Ishikawa (cell line): ENCODE data around the gene DNAJC5.

Experiments
- CEBPB ChIP-seq: IDR thresholded peaks from 2 replicates; pipeline ENCODE4 v1.6.1; 2012
- CREB1 ChIP-seq: IDR thresholded peaks from 2 replicates; pipeline ENCODE4 v1.6.1; 2012; ENCODE audit warnings: low read depth
- EGR1 ChIP-seq: IDR thresholded peaks from 2 replicates; pipeline ENCODE4 v1.6.1; 2012
- EP300 ChIP-seq: IDR thresholded peaks from 2 replicates; pipeline ENCODE4 v1.6.1; 2012; ENCODE audit warnings: borderline replicate concordance
- NFIC ChIP-seq: IDR thresholded peaks from 2 replicates; pipeline ENCODE4 v1.6.1; 2012
- RAD21 ChIP-seq: IDR thresholded peaks from 2 replicates; pipeline ENCODE4 v1.6.1; 2012; ENCODE audit warnings: low read depth
- TAF1 ChIP-seq: IDR thresholded peaks from 2 replicates; pipeline ENCODE4 v1.6.1; 2012; ENCODE audit warnings: low read depth, mild to moderate bottlenecking
- TEAD4 ChIP-seq: IDR thresholded peaks from 2 replicates; pipeline ENCODE4 v1.6.1; 2012
- YY1 ChIP-seq: IDR thresholded peaks from 2 replicates; pipeline ENCODE4 v1.6.1; 2012; ENCODE audit warnings: low read depth
- TF ChIP-seq, protein P1 (sequence below): IDR thresholded peaks from 2 replicates; pipeline ENCODE4 v1.6.1; 2012; ENCODE audit warnings: low read depth, mild to moderate bottlenecking
- TF ChIP-seq, protein P2 (sequence below): IDR thresholded peaks from 2 replicates; pipeline ENCODE4 v1.6.1; 2012

- TF ChIP-seq TAF1 (no peak), CEBPB (no peak), EP300 (no peak), EGR1 (no peak), TEAD4 (no peak), RAD21 (no peak), YY1 (no peak), NFIC (no peak), CREB1 (no peak)
- TF ChIP-seq, protein P1, sequence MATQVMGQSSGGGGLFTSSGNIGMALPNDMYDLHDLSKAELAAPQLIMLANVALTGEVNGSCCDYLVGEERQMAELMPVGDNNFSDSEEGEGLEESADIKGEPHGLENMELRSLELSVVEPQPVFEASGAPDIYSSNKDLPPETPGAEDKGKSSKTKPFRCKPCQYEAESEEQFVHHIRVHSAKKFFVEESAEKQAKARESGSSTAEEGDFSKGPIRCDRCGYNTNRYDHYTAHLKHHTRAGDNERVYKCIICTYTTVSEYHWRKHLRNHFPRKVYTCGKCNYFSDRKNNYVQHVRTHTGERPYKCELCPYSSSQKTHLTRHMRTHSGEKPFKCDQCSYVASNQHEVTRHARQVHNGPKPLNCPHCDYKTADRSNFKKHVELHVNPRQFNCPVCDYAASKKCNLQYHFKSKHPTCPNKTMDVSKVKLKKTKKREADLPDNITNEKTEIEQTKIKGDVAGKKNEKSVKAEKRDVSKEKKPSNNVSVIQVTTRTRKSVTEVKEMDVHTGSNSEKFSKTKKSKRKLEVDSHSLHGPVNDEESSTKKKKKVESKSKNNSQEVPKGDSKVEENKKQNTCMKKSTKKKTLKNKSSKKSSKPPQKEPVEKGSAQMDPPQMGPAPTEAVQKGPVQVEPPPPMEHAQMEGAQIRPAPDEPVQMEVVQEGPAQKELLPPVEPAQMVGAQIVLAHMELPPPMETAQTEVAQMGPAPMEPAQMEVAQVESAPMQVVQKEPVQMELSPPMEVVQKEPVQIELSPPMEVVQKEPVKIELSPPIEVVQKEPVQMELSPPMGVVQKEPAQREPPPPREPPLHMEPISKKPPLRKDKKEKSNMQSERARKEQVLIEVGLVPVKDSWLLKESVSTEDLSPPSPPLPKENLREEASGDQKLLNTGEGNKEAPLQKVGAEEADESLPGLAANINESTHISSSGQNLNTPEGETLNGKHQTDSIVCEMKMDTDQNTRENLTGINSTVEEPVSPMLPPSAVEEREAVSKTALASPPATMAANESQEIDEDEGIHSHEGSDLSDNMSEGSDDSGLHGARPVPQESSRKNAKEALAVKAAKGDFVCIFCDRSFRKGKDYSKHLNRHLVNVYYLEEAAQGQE: no peak
- TF ChIP-seq, protein P2, sequence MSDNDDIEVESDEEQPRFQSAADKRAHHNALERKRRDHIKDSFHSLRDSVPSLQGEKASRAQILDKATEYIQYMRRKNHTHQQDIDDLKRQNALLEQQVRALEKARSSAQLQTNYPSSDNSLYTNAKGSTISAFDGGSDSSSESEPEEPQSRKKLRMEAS: no peak
Measured at GRCh38 chr20:63934271-63935068, 39.5 kb downstream of the DNAJC5 start.
